Embryonic facial prominence (tissue), 1 donor: ENCODE data around the gene CEP68.
"Not testable (repeated sequence)": the region's sequence is repeated elsewhere in the genome, so short reads cannot be mapped to it uniquely, and the experiment has no call there.

Experiments used
- DNase-seq: peaks from one replicate; pipeline ENCODE4 v3.0.0-alpha.2; 2016; ENCODE audit errors: extremely low spot score

The CEP68 gene

GRCh38 chr2:65030476-65031332 lies 25.5 kb upstream of the CEP68 start:
- DNase-seq, result no peak

GRCh38 chr2:65031341-65032018 lies 24.7 kb upstream of the CEP68 start:
- DNase-seq, result no peak

- DNase-seq, result no peak
These were observed 23.9 kb upstream of the CEP68 start for GRCh38 chr2:65032019-65032975.

DNA sequence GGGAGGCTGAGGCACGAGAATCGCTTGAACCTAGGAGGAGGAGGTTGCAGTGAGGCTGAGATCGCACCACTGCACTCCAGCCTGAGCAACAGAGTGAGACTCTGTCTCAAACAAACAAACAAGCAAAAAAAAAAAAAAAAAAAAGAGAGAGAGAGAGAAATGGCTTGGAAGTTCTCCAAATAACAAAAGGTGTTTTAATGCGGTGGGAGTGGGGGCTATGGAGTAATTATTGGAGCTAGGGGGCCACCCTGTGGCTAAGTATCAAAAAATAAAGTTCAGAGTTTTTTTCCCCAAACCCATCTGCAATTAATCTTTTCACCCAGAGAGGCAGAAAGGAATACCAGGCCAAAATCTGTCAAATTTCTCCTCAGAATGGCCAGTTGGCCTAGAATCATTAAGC lies 23.0 kb upstream of the CEP68 start:
- no peak for DNase-seq

GRCh38 chr2:65033667-65034066 lies 22.5 kb upstream of the CEP68 start:
- not testable (repeated sequence) for DNase-seq

DNA sequence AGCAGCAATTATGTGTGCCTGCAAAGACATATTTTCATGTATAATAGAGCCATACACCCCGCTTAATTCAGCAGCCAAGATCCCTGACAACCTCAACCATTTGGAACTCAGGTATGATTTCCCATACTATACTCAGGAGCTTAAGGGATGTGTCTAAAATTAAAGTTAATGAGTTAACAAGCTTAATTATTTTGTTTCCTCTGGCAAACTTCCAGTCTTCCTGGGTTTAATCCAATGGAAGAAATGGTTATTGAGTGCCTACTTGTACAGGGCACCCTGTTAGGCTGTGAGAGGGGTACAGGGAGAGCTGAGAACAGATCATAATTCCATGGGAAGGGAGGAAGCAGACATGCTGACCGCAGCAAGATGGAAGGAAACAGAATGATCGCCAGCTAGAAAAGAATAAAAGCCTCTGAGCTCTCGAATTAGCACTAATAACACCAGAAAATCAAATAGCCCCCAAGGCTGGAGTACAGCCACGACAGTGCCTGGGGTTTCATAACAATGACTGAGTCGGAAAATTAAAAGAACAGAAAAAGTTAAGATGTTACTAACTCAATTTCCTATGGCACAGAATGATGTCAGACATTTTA lies 20.8 kb upstream of the CEP68 start:
- DNase-seq, result no peak

GRCh38 chr2:65037178-65037577 lies 19.0 kb upstream of the CEP68 start:
- no peak for DNase-seq

GRCh38 chr2:65039640-65040039 lies 16.6 kb upstream of the CEP68 start:
- no peak for DNase-seq

DNA sequence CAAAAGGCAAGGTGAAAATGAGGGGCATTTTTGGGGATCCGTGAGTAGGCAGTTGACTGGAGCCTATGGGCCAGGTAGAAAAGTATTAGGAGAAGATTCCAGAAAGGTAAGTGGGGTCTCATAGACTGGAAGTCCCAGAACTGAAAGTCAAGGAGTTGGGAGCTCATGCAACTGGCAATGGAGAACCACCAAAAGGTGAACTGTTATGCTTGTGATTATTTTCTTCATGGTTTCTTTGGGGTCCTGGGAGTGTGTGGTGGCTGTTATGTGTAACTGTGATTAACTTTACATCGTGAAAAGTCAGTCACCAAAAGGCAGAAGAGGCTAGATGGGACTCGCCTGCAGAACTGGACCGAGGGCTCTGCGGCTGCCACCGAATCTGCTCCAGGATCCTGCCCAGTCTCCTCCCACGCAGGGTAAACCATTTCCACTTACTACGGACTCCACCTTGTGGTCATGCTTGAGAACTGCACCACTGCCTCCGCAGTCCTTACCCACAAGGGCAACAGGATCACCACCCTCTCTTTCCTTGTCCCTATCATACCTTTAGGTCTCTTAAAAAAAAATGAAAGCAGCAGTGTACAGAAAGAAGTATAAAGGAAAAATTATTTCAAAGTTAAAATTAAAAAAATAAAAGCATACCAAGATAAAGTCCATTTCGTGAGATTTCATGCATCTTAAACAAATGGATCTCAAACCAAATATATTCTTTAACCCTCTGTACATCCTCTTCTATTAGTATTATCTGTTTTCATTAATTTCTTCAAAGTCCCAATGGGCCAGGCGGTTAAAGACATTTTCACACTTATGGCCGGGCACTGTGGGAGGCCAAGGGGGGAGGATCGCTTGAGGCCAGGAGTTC lies 15.6 kb upstream of the CEP68 start:
- peak; percentile 66 for DNase-seq

GRCh38 chr2:65043001-65043400 lies 13.2 kb upstream of the CEP68 start:
- no peak for DNase-seq

- DNase-seq, result no peak
These were observed 12.0 kb upstream of the CEP68 start for GRCh38 chr2:65044097-65044735.

DNA sequence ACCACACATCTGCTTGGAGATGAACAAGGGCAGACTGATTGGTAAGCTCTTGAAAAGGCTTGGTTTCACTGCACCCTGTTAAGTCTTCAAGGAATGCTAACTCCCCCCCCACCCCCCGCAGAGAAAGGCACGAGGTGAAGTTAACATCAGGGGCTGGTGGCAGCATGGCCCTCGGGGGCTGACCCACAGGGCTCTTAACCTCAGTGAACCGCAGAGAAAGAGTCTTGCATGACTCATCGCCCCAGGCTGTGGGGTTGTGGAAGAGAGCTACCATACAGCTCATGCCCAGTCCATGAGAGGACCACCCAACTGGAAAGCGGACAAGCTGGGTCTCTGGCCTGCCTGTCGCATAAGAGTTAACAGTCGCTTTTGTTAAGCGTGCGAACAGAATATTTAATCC lies 10.6 kb upstream of the CEP68 start:
- no peak for DNase-seq

- DNase-seq, result no peak
These were observed 9.4 kb upstream of the CEP68 start for GRCh38 chr2:65046633-65047407.

DNA sequence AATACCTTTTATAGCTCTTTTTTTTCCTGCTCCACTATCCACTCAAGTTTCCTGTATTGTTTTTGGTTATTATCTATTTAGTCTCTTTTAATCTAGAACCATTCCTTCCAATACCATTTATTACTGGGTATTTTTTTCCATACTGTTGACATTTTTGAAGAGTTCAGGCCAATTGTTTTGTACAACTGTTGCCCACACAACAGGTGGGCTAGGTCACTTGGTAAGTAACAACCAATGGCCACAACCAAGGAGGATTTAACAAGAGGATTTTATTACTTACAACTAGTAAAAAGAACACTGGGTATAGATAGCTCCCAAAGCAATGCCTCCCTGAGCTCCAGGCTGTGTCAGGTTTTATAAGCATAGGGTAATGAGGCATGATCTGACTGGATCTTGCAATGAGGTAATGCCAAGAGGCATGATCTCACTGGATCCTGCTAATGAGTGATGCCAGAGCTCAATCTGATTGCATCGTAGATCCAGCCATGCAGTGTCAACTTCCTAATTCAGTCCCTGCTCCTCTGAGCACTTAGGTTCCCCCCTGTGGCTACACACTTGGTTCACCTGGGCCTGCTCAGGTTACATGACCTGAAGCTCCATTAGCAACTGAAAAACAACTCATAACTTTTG lies 7.1 kb upstream of the CEP68 start:
- DNase-seq, result no peak

DNA sequence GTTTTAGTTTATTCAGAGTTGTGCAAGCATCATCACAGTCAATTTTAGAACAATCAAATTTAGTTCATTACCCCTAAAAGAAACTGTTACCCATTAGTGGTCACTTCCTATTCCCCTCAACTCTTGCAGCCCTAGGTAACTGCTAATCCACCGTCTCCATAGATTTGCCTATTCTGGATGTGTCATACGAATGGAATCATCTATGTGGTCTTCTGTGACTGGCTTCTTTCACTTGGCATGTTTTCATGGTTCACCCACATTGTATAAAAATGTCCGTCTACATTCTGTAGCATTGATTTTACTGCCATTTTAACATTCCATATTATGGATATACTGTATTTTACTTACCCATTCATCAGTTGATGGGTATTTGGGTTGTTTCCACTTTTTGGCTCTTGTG lies 5.3 kb upstream of the CEP68 start:
- no peak for DNase-seq

DNA sequence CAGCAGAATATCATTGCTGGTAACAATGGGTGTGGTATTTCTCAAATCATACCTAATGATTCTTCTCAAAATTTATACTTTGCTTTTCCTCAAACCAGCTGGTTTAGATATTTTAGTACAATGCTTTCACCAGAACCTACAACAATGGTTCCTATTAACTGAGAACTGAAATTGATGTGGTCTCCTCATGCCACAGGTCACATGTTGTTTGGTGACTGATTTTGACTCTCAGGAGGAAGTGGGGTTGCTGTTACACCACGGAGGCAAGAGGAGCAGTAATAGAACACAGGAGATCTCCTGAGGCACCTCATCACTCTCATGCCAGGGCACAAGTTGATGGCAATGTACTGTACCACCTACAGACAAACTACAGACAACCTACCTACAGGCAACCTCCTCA lies 3.0 kb upstream of the CEP68 start:
- no peak for DNase-seq

GRCh38 chr2:65054749-65055421 lies 1.3 kb upstream of the CEP68 start:
- DNase-seq, result no peak

- peak; percentile 17 for DNase-seq
These were observed 598 bp upstream of the CEP68 start for GRCh38 chr2:65055422-65056214.
